Hepatocyte (in vitro differentiated cells): ENCODE results near the gene TTC6. TPM values are rescaled to one million over a fixed set of nuclear protein-coding genes. Genes with fewer than 3 reads are reported as not detected.

Experiments
- DNase-seq: peaks from one replicate; pipeline ENCODE4 v3.0.0-alpha.2; 2016; ENCODE audit warnings: low spot score
- H2AFZ ChIP-seq: fragments of 200-600 bp; sonication (generic); 2 replicates; pipeline ENCODE4 v1.6.0; 2016; ENCODE audit warnings: antibody characterized with exemption, mild to moderate bottlenecking
- H3K27ac ChIP-seq: fragments of 200-600 bp; sonication (generic); 2 replicates; pipeline ENCODE4 v1.5.1; 2016; ENCODE audit warnings: mild to moderate bottlenecking
- H3K27me3 ChIP-seq: fragments of 200-600 bp; sonication (generic); 2 replicates; pipeline ENCODE4 v1.6.1; 2016
- H3K36me3 ChIP-seq: fragments of 200-600 bp; sonication (generic); replicated peaks from 2 replicates; pipeline ENCODE4 v1.5.1; 2016; ENCODE audit warnings: low read depth; ENCODE audit not compliant: insufficient read depth
- H3K4me1 ChIP-seq: fragments of 200-600 bp; sonication (generic); 2 replicates; pipeline ENCODE4 v1.5.1; 2016; ENCODE audit warnings: mild to moderate bottlenecking, moderate library complexity; ENCODE audit not compliant: insufficient read depth
- H3K4me2 ChIP-seq: fragments of 200-600 bp; sonication (generic); 2 replicates; pipeline ENCODE4 v1.6.0; 2016
- H3K4me3 ChIP-seq: fragments of 200-600 bp; sonication (generic); 2 replicates; pipeline ENCODE4 v1.5.1; 2016; ENCODE audit warnings: mild to moderate bottlenecking
- H3K79me2 ChIP-seq: fragments of 200-600 bp; sonication (generic); 2 replicates; pipeline ENCODE4 v1.6.0; 2017; ENCODE audit warnings: mild to moderate bottlenecking
- H3K9me2 ChIP-seq: fragments of 200-600 bp; sonication (generic); replicated peaks from 2 replicates; pipeline ENCODE4 v1.6.0; 2017; ENCODE audit warnings: mild to moderate bottlenecking; ENCODE audit not compliant: insufficient read depth
- H3K9me3 ChIP-seq: fragments of 200-600 bp; sonication (generic); 2 replicates; pipeline ENCODE4 v1.5.1; 2016; ENCODE audit warnings: low read depth, mild to moderate bottlenecking
- H4K20me1 ChIP-seq: fragments of 200-600 bp; sonication (generic); 2 replicates; pipeline ENCODE4 v1.6.0; 2016; ENCODE audit warnings: mild to moderate bottlenecking; ENCODE audit not compliant: insufficient read depth, poor library complexity, severe bottlenecking
- CTCF ChIP-seq: fragments of 200-600 bp; sonication (generic); IDR thresholded peaks from 2 replicates; pipeline ENCODE4 v1.5.1; 2016; ENCODE audit warnings: antibody characterized with exemption, mild to moderate bottlenecking; ENCODE audit not compliant: poor library complexity
- EZH2 ChIP-seq: fragments of 200-600 bp; sonication (generic); IDR thresholded peaks from 2 replicates; pipeline ENCODE4 v1.6.1; 2016; ENCODE audit warnings: antibody characterized with exemption, mild to moderate bottlenecking, borderline replicate concordance
- EZH2phosphoT487 ChIP-seq: fragments of 200-600 bp; sonication (generic); IDR thresholded peaks from one replicate; pipeline ENCODE4 v1.6.1; 2018; ENCODE audit warnings: antibody characterized with exemption, mild to moderate bottlenecking, low read depth, moderate library complexity; ENCODE audit not compliant: unreplicated experiment, severe bottlenecking
- WGBS: methylation state at CpG from one replicate; pipeline ENCODE4 v1.1.6; 2016; ENCODE audit warnings: low lambda C conversion rate; ENCODE audit errors: missing lambda C conversion rate; 5-methylcytosine and 5-hydroxymethylcytosine counted together
- polyA plus RNA-seq: library from polyadenylated mRNA; unstranded; fragments of >200 nt; fragmentation: Nextera tagmentation; extraction: Ambion mirVana; gene quantifications from 2 replicates; pipeline ENCODE4 v1.2.1, GENCODE V29; 2016
- total RNA-seq: library from RNA; depleted of rRNA; stranded (reverse); fragments of >200 nt; gene quantifications from 2 replicates; pipeline ENCODE4 v1.2.3, GENCODE V29; 2014

Gene TTC6
- total and polyA plus RNA-seq, 2 experiments from 2014 or later = 6.4 to 20.8 TPM

GRCh38 chr14:37591311-37591940 lies 4.0 kb upstream of the TTC6 start:
- Histone ChIP-seq H3K4me3 (peak overlapping the region; percentile 54), H3K36me3 (no peaks in the 10 kb centered on the region), H3K27ac (peak overlapping the region; percentile 95), H3K9me3 (no peaks in the 10 kb centered on the region), H2AFZ (no peak overlapping the region), H4K20me1 (no peaks in the 10 kb centered on the region), H3K9me2 (no peaks in the 10 kb centered on the region), H3K79me2 (peaks cover 53% of the 10 kb centered on the region), H3K4me1 (peaks cover 1% of the 10 kb centered on the region), H3K27me3 (peaks cover 66% of the 10 kb centered on the region), H3K4me2 (peak overlapping the region; percentile 87)
- no peak for TF ChIP-seq EZH2phosphoT487
- peak; percentile 37 for TF ChIP-seq CTCF
- TF ChIP-seq EZH2 = peak; percentile 32
- DNase-seq = peak; percentile 75
- WGBS = 2% methylated on average over 27 of the region's 45 CpGs

- Histone ChIP-seq H3K4me1 (no peaks in the 10 kb centered on the region), H3K27ac (peak overlapping the region; percentile 95), H2AFZ (no peak overlapping the region), H3K9me2 (no peaks in the 10 kb centered on the region), H3K4me2 (peak overlapping the region; percentile 87), H3K27me3 (peaks cover 64% of the 10 kb centered on the region), H4K20me1 (no peaks in the 10 kb centered on the region), H3K9me3 (no peaks in the 10 kb centered on the region), H3K36me3 (no peaks in the 10 kb centered on the region), H3K4me3 (peak overlapping the region; percentile 54), H3K79me2 (peaks cover 55% of the 10 kb centered on the region)
- DNase-seq = peak; percentile 41
- TF ChIP-seq EZH2phosphoT487 (peak; percentile 72), EZH2 (peak; percentile 50), CTCF (no peak)
- 5% methylated on average over 48 of the region's 58 CpGs for WGBS
Observed at GRCh38 chr14:37591941-37592481, 3.4 kb upstream of the TTC6 start.

- no peaks in the 10 kb centered on the region for H3K9me3 ChIP-seq
- H3K27me3 ChIP-seq = peaks cover 62% of the 10 kb centered on the region
- peak overlapping the region; percentile 54 for H3K4me3 ChIP-seq
- H2AFZ ChIP-seq = no peak overlapping the region
- no peaks in the 10 kb centered on the region for H3K36me3 ChIP-seq
- peak overlapping the region; percentile 87 for H3K4me2 ChIP-seq
- H3K79me2 ChIP-seq = peaks cover 56% of the 10 kb centered on the region
- 5% methylated on average over 42 of the region's 42 CpGs for WGBS
- H3K4me1 ChIP-seq = peaks cover 1% of the 10 kb centered on the region
- peak; percentile 53 for DNase-seq
- peak overlapping the region; percentile 95 for H3K27ac ChIP-seq
- H4K20me1 ChIP-seq = no peaks in the 10 kb centered on the region
- TF ChIP-seq EZH2 (peak; percentile 76), EZH2phosphoT487 (peak; percentile 36), CTCF (no peak)
- no peaks in the 10 kb centered on the region for H3K9me2 ChIP-seq
Observed at GRCh38 chr14:37592482-37593408, 2.7 kb upstream of the TTC6 start.
